CD4-positive, alpha-beta T cell treated with Interleukin-10 for 1 hour (primary cell): Measurements from ENCODE around the gene RIPK1.
A peak's percentile ranks its signal among the peaks of the same experiment; 100 is the strongest.
"Not testable (repeated sequence)": the region's sequence is repeated elsewhere in the genome, so short reads cannot be mapped to it uniquely, and the experiment has no call there.

Experiments used
- DNase-seq: peaks from one replicate; pipeline ENCODE4 v3.0.0-alpha.2; 2020

Gene RIPK1

GRCh38 chr6:3046295-3046694 is 22.0 kb upstream of the RIPK1 start:
- DNase-seq = no peak

GRCh38 chr6:3048009-3048408 is 20.3 kb upstream of the RIPK1 start:
- not testable (repeated sequence) for DNase-seq

GRCh38 chr6:3052481-3053230 is 15.6 kb upstream of the RIPK1 start:
- no peak for DNase-seq

- DNase-seq = no peak
Observed at GRCh38 chr6:3053231-3053508, 15.1 kb upstream of the RIPK1 start.

- DNase-seq = not testable (repeated sequence)
Observed at GRCh38 chr6:3054229-3055157, 13.8 kb upstream of the RIPK1 start.

- DNase-seq = not testable (repeated sequence)
Observed at GRCh38 chr6:3055158-3055499, 13.2 kb upstream of the RIPK1 start.

- DNase-seq = no peak
Observed at GRCh38 chr6:3057063-3057770, 11.1 kb upstream of the RIPK1 start.

- no peak for DNase-seq
Observed at GRCh38 chr6:3058957-3059356, 9.3 kb upstream of the RIPK1 start.

- not testable (repeated sequence) for DNase-seq
Observed at GRCh38 chr6:3060092-3060491, 8.2 kb upstream of the RIPK1 start.

- no peak for DNase-seq
Observed at GRCh38 chr6:3061501-3061941, 6.8 kb upstream of the RIPK1 start.

GRCh38 chr6:3063340-3063732 is 5.0 kb upstream of the RIPK1 start:
- DNase-seq = not testable (repeated sequence)

GRCh38 chr6:3063733-3064700 is 4.3 kb upstream of the RIPK1 start:
- DNase-seq = peak; percentile 96

GRCh38 chr6:3071568-3071967 is 3.3 kb downstream of the RIPK1 start:
- DNase-seq = no peak

GRCh38 chr6:3072798-3073197 is 4.5 kb downstream of the RIPK1 start:
- no peak for DNase-seq

- no peak for DNase-seq
Observed at GRCh38 chr6:3073382-3073781, 5.1 kb downstream of the RIPK1 start.

- DNase-seq = no peak
Observed at GRCh38 chr6:3075772-3076113, 7.4 kb downstream of the RIPK1 start.

GRCh38 chr6:3076320-3076719 is 8.0 kb downstream of the RIPK1 start:
- DNase-seq = no peak

GRCh38 chr6:3077430-3077829 is 9.1 kb downstream of the RIPK1 start:
- no peak for DNase-seq

- DNase-seq = not testable (repeated sequence)
Observed at GRCh38 chr6:3078952-3079351, 10.7 kb downstream of the RIPK1 start.

GRCh38 chr6:3079682-3080081 is 11.4 kb downstream of the RIPK1 start:
- no peak for DNase-seq

- DNase-seq = no peak
Observed at GRCh38 chr6:3081960-3082359, 13.7 kb downstream of the RIPK1 start.

- no peak for DNase-seq
Observed at GRCh38 chr6:3085074-3085473, 16.8 kb downstream of the RIPK1 start.
